ENCODE results near the gene PCDHB14.
"Not testable (repeated sequence)": the region's sequence is repeated elsewhere in the genome, so short reads cannot be mapped to it uniquely, and the experiment has no call there.

DNA sequence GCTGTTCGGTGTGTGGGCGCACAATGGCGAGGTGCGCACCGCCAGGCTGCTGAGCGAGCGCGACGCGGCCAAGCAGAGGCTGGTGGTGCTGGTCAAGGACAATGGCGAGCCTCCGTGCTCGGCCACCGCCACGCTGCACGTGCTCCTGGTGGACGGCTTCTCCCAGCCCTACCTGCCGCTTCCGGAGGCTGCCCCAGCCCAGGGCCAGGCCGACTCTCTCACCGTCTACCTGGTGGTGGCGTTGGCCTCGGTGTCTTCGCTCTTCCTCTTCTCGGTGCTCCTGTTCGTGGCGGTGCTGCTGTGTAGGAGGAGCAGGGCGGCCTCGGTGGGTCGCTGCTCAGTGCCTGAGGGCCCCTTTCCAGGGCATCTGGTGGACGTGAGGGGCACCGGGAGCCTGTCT, 43.3 kb upstream of the PCDHB14 start:
- TF ChIP-seq, protein P1, sequence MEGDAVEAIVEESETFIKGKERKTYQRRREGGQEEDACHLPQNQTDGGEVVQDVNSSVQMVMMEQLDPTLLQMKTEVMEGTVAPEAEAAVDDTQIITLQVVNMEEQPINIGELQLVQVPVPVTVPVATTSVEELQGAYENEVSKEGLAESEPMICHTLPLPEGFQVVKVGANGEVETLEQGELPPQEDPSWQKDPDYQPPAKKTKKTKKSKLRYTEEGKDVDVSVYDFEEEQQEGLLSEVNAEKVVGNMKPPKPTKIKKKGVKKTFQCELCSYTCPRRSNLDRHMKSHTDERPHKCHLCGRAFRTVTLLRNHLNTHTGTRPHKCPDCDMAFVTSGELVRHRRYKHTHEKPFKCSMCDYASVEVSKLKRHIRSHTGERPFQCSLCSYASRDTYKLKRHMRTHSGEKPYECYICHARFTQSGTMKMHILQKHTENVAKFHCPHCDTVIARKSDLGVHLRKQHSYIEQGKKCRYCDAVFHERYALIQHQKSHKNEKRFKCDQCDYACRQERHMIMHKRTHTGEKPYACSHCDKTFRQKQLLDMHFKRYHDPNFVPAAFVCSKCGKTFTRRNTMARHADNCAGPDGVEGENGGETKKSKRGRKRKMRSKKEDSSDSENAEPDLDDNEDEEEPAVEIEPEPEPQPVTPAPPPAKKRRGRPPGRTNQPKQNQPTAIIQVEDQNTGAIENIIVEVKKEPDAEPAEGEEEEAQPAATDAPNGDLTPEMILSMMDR (IDR thresholded peaks at IDR 0.05): not testable (repeated sequence)
- TF ChIP-seq EZH2 (IDR thresholded peaks at IDR 0.05; ENCODE audit: borderline replicate concordance, insufficient read depth, low read depth, low read length, poor library complexity, severe bottlenecking): not testable (repeated sequence)
